OCI-M1 (cell line): ENCODE data around the gene FXR2.

Experiments
- DNase-seq: peaks from one replicate; lab custom pipeline; 2025; lab: John Stamatoyannopoulos, UW

FXR2 gene

GRCh38 chr17:7570351-7570750 lies 44.3 kb downstream of the FXR2 start:
- no peak for DNase-seq

GRCh38 chr17:7569571-7569970 lies 45.1 kb downstream of the FXR2 start:
- DNase-seq: no peak

- no peak for DNase-seq
Observed at GRCh38 chr17:7563115-7563869, 51.4 kb downstream of the FXR2 start.

- peak; percentile 58 for DNase-seq
Observed at GRCh38 chr17:7562208-7562605, 52.5 kb downstream of the FXR2 start.

GRCh38 chr17:7561589-7562207 lies 53.0 kb downstream of the FXR2 start, which contains the start of gene SENP3:
Gene SENP3, plus strand, starts transcription at chr17:7561919. Its CDS starts 1,158 bp downstream, at chr17:7563077.
- peak; percentile 95 for DNase-seq

GRCh38 chr17:7561028-7561575 lies 53.6 kb downstream of the FXR2 start:
- DNase-seq: peak; percentile 94

- DNase-seq: peak; percentile 41
Observed at GRCh38 chr17:7560172-7561027, 54.3 kb downstream of the FXR2 start.

GRCh38 chr17:7559320-7560171 lies 55.2 kb downstream of the FXR2 start:
- no peak for DNase-seq

- DNase-seq: peak; percentile 61
Observed at GRCh38 chr17:7558544-7559319, 56.0 kb downstream of the FXR2 start, which contains the start of gene TNFSF13. Gene TNFSF13, plus strand, starts transcription at chr17:7558750. Its CDS starts 290 bp downstream, at chr17:7559040.

- peak; percentile 91 for DNase-seq
Observed at GRCh38 chr17:7557775-7558543, 56.7 kb downstream of the FXR2 start.

- no peak for DNase-seq
Observed at GRCh38 chr17:7557147-7557764, 57.4 kb downstream of the FXR2 start.

GRCh38 chr17:7556627-7557026 lies 58.1 kb downstream of the FXR2 start:
- DNase-seq: no peak

- no peak for DNase-seq
Observed at GRCh38 chr17:7555320-7555948, 59.3 kb downstream of the FXR2 start.

GRCh38 chr17:7553356-7553755 lies 61.3 kb downstream of the FXR2 start:
- peak; percentile 57 for DNase-seq

- peak; percentile 19 for DNase-seq
Observed at GRCh38 chr17:7552621-7553051, 62.1 kb downstream of the FXR2 start.

GRCh38 chr17:7551396-7551795 lies 63.3 kb downstream of the FXR2 start:
- no peak for DNase-seq

- no peak for DNase-seq
Observed at GRCh38 chr17:7550344-7550743, 64.4 kb downstream of the FXR2 start.

- no peak for DNase-seq
Observed at GRCh38 chr17:7549401-7550055, 65.2 kb downstream of the FXR2 start.
